Mesothelial cell of epicardium (in vitro differentiated cells): Measurements from ENCODE around the gene PIK3R6. TPM values are rescaled to one million over a fixed set of nuclear protein-coding genes. Genes with fewer than 3 reads are reported as not detected.
"Not testable (repeated sequence)": the region's sequence is repeated elsewhere in the genome, so short reads cannot be mapped to it uniquely, and the experiment has no call there.

Experiments
- DNase-seq, 2 experiments: peaks; one replicate each; pipeline ENCODE4 v3.0.0; 2021; ENCODE audit warnings: low spot score in 2 of 2; ENCODE audit not compliant: unreplicated experiment in 2 of 2
- H3K27ac Mint-ChIP-seq: 2 replicates; pipeline ENCODE4 v1.8.0; 2021; ENCODE audit warnings: mixed read lengths
- H3K27me3 Mint-ChIP-seq: 2 replicates; pipeline ENCODE4 v1.8.0; 2021; ENCODE audit warnings: low read depth, mixed read lengths
- H3K36me3 Mint-ChIP-seq: 2 replicates; pipeline ENCODE4 v1.8.0; 2021; ENCODE audit warnings: mixed read lengths
- H3K4me1 Mint-ChIP-seq: 2 replicates; pipeline ENCODE4 v1.8.0; 2021; ENCODE audit warnings: mixed read lengths
- H3K4me3 Mint-ChIP-seq: 2 replicates; pipeline ENCODE4 v1.8.0; 2021; ENCODE audit warnings: mild to moderate bottlenecking, moderate library complexity, mixed read lengths
- H3K9me3 Mint-ChIP-seq: 2 replicates; pipeline ENCODE4 v1.8.0; 2021; ENCODE audit warnings: mixed read lengths
- total RNA-seq: library from RNA; stranded (reverse); gene quantifications from 3 replicates; pipeline ENCODE4 v1.2.1, GENCODE V29; 2021
- TF ChIP-seq, protein P1 (sequence below): fragments of 200-600 bp; sonication (generic); IDR thresholded peaks from one replicate; pipeline ENCODE4 v1.5.0; 2021; ENCODE audit warnings: antibody characterized with exemption; ENCODE audit not compliant: unreplicated experiment

The PIK3R6 gene
- total RNA-seq, 1 donor from 2014 or later, result not detected

DNA sequence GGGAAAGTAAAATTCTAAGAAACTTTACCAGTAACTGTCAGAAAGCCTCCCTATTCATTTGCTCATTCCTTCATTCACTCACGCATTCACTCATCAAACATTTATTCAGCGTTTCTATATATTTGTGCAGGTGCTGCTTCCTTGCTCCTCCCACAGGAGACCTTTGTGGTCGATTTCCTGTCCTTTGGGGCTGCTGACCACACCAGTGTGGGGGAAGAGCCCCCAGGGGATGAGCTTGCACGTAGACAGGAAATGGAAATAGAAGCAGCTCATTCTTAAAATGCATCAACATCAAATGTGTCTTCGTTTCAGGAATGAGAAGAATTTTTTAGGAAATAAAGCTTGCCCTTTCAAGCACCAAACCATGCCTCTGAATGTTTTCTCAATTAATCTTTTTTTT, 9.6 kb downstream of the PIK3R6 start:
- H3K36me3 Mint-ChIP-seq, result no peaks in the 10 kb centered on the region
- no peak overlapping the region for H3K4me3 Mint-ChIP-seq
- peaks cover 10% of the 10 kb centered on the region for H3K4me1 Mint-ChIP-seq
- no peaks in the 10 kb centered on the region for H3K27me3 Mint-ChIP-seq
- H3K9me3 Mint-ChIP-seq, result no peaks in the 10 kb centered on the region
- DNase-seq, result no peak
- TF ChIP-seq, protein P1, sequence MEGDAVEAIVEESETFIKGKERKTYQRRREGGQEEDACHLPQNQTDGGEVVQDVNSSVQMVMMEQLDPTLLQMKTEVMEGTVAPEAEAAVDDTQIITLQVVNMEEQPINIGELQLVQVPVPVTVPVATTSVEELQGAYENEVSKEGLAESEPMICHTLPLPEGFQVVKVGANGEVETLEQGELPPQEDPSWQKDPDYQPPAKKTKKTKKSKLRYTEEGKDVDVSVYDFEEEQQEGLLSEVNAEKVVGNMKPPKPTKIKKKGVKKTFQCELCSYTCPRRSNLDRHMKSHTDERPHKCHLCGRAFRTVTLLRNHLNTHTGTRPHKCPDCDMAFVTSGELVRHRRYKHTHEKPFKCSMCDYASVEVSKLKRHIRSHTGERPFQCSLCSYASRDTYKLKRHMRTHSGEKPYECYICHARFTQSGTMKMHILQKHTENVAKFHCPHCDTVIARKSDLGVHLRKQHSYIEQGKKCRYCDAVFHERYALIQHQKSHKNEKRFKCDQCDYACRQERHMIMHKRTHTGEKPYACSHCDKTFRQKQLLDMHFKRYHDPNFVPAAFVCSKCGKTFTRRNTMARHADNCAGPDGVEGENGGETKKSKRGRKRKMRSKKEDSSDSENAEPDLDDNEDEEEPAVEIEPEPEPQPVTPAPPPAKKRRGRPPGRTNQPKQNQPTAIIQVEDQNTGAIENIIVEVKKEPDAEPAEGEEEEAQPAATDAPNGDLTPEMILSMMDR, result no peak
- H3K27ac Mint-ChIP-seq, result no peak overlapping the region

- Mint-ChIP-seq H3K27ac (no peak overlapping the region), H3K9me3 (no peaks in the 10 kb centered on the region), H3K36me3 (no peaks in the 10 kb centered on the region), H3K27me3 (no peaks in the 10 kb centered on the region), H3K4me3 (no peak overlapping the region), H3K4me1 (peaks cover 10% of the 10 kb centered on the region)
- DNase-seq, result no peak
- TF ChIP-seq, protein P1, result no peak
Measured at GRCh38 chr17:8856869-8857575, 10.5 kb downstream of the PIK3R6 start.

- not testable (repeated sequence) for H3K27ac Mint-ChIP-seq, DNase-seq, H3K4me1 Mint-ChIP-seq, H3K9me3 Mint-ChIP-seq, H3K27me3 Mint-ChIP-seq, H3K4me3 Mint-ChIP-seq, H3K36me3 Mint-ChIP-seq
Measured at GRCh38 chr17:8856205-8856603, 11.3 kb downstream of the PIK3R6 start.

- DNase-seq, result no peak
- no peaks in the 10 kb centered on the region for H3K27me3 Mint-ChIP-seq
- H3K4me1 Mint-ChIP-seq, result peaks cover 10% of the 10 kb centered on the region
- H3K36me3 Mint-ChIP-seq, result no peaks in the 10 kb centered on the region
- TF ChIP-seq, protein P1, result no peak
- no peak overlapping the region for H3K27ac Mint-ChIP-seq
- no peaks in the 10 kb centered on the region for H3K9me3 Mint-ChIP-seq
- no peak overlapping the region for H3K4me3 Mint-ChIP-seq
Measured at GRCh38 chr17:8855477-8856204, 11.8 kb downstream of the PIK3R6 start.

DNA sequence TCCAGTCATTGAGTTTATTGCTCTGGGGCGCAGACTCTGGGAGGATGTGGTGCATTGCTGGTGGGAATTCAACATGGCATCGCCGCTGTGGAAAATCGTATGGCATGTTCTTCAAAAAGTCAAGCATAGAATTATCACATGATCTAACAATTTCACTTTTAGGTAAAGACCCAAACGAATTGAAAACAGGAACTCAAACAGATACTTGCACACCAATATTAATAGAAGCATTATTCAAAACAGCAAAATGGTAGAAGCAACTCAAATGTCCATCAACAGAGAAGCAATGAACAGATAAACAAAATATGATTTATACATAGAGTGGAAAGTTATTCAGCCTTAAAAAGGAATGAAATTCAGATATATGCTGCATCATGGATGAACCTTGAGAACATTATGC, 15.9 kb downstream of the PIK3R6 start:
- TF ChIP-seq, protein P1, result no peak
- DNase-seq, result no peak

GRCh38 chr17:8849311-8850041, 18.0 kb downstream of the PIK3R6 start:
- Mint-ChIP-seq H3K27ac (no peak overlapping the region), H3K9me3 (peaks cover 8% of the 10 kb centered on the region), H3K4me3 (no peak overlapping the region), H3K27me3 (no peaks in the 10 kb centered on the region), H3K36me3 (no peaks in the 10 kb centered on the region), H3K4me1 (no peaks in the 10 kb centered on the region)
- DNase-seq, result no peak
- TF ChIP-seq, protein P1, result no peak

More for the DNA sequence above, 15.9 kb downstream of the PIK3R6 start:
- Mint-ChIP-seq H3K4me1 (no peaks in the 10 kb centered on the region), H3K27ac (no peak overlapping the region), H3K4me3 (no peak overlapping the region), H3K27me3 (no peaks in the 10 kb centered on the region), H3K9me3 (no peaks in the 10 kb centered on the region), H3K36me3 (no peaks in the 10 kb centered on the region)
